HepG2 (cell line): ENCODE data around the gene SLC22A4. TPM values are rescaled to one million over a fixed set of nuclear protein-coding genes. Genes with fewer than 3 reads are reported as not detected.
A peak's percentile ranks its signal among the peaks of the same experiment; 100 is the strongest.

Source experiments
- ATF1 ChIP-seq: IDR thresholded peaks from 2 replicates; pipeline ENCODE4 v1.6.1; 2016; ENCODE audit warnings: mild to moderate bottlenecking, control low read depth
- ATM ChIP-seq: fragments of 450-650 bp; IDR thresholded peaks from 2 replicates; pipeline ENCODE4 v1.7.1; 2017; ENCODE audit warnings: mild to moderate bottlenecking, borderline replicate concordance
- BORCS8-MEF2B ChIP-seq: sonication (generic); formaldehyde crosslinking; IDR thresholded peaks from 2 replicates; pipeline ENCODE4 v1.8.0; 2022; ENCODE audit warnings: mild to moderate bottlenecking, missing genetic modification reagents
- CBFB ChIP-seq: sonication (generic); formaldehyde crosslinking; IDR thresholded peaks from 2 replicates; pipeline ENCODE4 v1.4.0; 2020; ENCODE audit warnings: missing genetic modification reagents
- CEBPG ChIP-seq: IDR thresholded peaks from 2 replicates; pipeline ENCODE4 v1.6.1; 2016
- HES4 ChIP-seq: sonication (generic); formaldehyde crosslinking; IDR thresholded peaks from 2 replicates; pipeline ENCODE4 v1.9.0; 2021; ENCODE audit warnings: mild to moderate bottlenecking, missing genetic modification reagents, borderline replicate concordance
- NR2C2 ChIP-seq: sonication (generic); formaldehyde crosslinking; IDR thresholded peaks from 2 replicates; pipeline ENCODE4 v1.4.0; 2020; ENCODE audit warnings: missing genetic modification reagents, mild to moderate bottlenecking, moderate library complexity, borderline replicate concordance
- TAF15 ChIP-seq: fragments of 200-400 bp; formaldehyde crosslinking; IDR thresholded peaks from one replicate; pipeline ENCODE4 v1.6.1; 2018; ENCODE audit warnings: mild to moderate bottlenecking, low read depth, low read length; ENCODE audit not compliant: poor library complexity, severe bottlenecking
- ZEB1 ChIP-seq: IDR thresholded peaks from 2 replicates; pipeline ENCODE4 v1.6.1; 2012; ENCODE audit warnings: mild to moderate bottlenecking, low read depth, inconsistent platforms; ENCODE audit not compliant: insufficient replicate concordance
- ZFP36L2 ChIP-seq: sonication (generic); formaldehyde crosslinking; IDR thresholded peaks from 2 replicates; pipeline ENCODE4 v1.4.0; 2020; ENCODE audit warnings: missing genetic modification reagents
- ZFP90 ChIP-seq: sonication (generic); formaldehyde crosslinking; IDR thresholded peaks from 2 replicates; pipeline ENCODE4 v1.8.0; 2022; ENCODE audit warnings: missing genetic modification reagents, mild to moderate bottlenecking, inconsistent platforms, borderline replicate concordance
- ZFYVE20 ChIP-seq: sonication (generic); formaldehyde crosslinking; IDR thresholded peaks from 2 replicates; pipeline ENCODE4 v1.8.0; 2023; ENCODE audit warnings: low read depth, mild to moderate bottlenecking, moderate library complexity, missing genetic modification reagents, borderline replicate concordance
- ZNF367 ChIP-seq: sonication (generic); formaldehyde crosslinking; IDR thresholded peaks from 2 replicates; pipeline ENCODE4 v1.4.0; 2020; ENCODE audit warnings: missing genetic modification reagents, borderline replicate concordance
- ZNF569 ChIP-seq: sonication (generic); formaldehyde crosslinking; IDR thresholded peaks from 2 replicates; pipeline ENCODE4 v1.5.0; 2020; ENCODE audit warnings: mild to moderate bottlenecking, missing genetic modification reagents, moderate library complexity, borderline replicate concordance
- ZNF678 ChIP-seq: sonication (generic); formaldehyde crosslinking; IDR thresholded peaks from 2 replicates; pipeline ENCODE4 v1.4.0; 2020; ENCODE audit warnings: mild to moderate bottlenecking, missing genetic modification reagents
- ZSCAN9 ChIP-seq: IDR thresholded peaks from 2 replicates; pipeline ENCODE4 v1.6.1; 2016; ENCODE audit warnings: borderline replicate concordance
- polyA plus RNA-seq, 8 experiments: library from polyadenylated mRNA; depleted of rRNA in 3 of 8; stranded (reverse) in 7 of 8; unstranded in 1 of 8; fragments of >200 nt; fragmentation: Illumina TruSeq in 4 of 8; extraction: Trizol in 4 of 8; gene quantifications; 2 replicates each; pipeline versions ENCODE4 v1.2.1 to v1.2.3, GENCODE V29; 2011 to 2016; ENCODE audit warnings: low read depth in 4 of 8, missing spikeins in 1 of 8, mixed read lengths in 1 of 8; ENCODE audit not compliant: insufficient read depth in 1 of 8
- total RNA-seq, 5 experiments: library from RNA; depleted of rRNA; stranded (reverse); fragments of >200 nt; fragmentation: Illumina TruSeq; extraction: Trizol; gene quantifications; 2 replicates each; pipeline ENCODE4 v1.2.3, GENCODE V29; 2016; ENCODE audit warnings: low read depth in 1 of 5
- TF ChIP-seq, protein P1 (sequence below): sonication (generic); formaldehyde crosslinking; IDR thresholded peaks from 2 replicates; pipeline ENCODE4 v1.4.0; 2020; ENCODE audit warnings: missing genetic modification reagents
- TF ChIP-seq, protein P2 (sequence below): sonication (generic); formaldehyde crosslinking; conservative IDR thresholded peaks from 2 replicates; pipeline ENCODE4 v1.8.0; 2022; ENCODE audit warnings: mild to moderate bottlenecking, moderate library complexity, missing genetic modification reagents
- TF ChIP-seq, protein P3 (sequence below): sonication (generic); formaldehyde crosslinking; IDR thresholded peaks from 2 replicates; pipeline ENCODE4 v1.4.0; 2020; ENCODE audit warnings: mild to moderate bottlenecking, missing genetic modification reagents
- TF ChIP-seq, protein P4 (sequence below): sonication (generic); formaldehyde crosslinking; IDR thresholded peaks from 2 replicates; pipeline ENCODE4 v1.8.0; 2022; ENCODE audit warnings: missing genetic modification reagents, mild to moderate bottlenecking, moderate library complexity, borderline replicate concordance

SLC22A4 gene
- total and polyA plus RNA-seq, 2 of the 13 experiments (the other 11 are each of a cell fraction or from before 2014, with no cell fraction given) = 0.33 to 0.62 TPM

DNA sequence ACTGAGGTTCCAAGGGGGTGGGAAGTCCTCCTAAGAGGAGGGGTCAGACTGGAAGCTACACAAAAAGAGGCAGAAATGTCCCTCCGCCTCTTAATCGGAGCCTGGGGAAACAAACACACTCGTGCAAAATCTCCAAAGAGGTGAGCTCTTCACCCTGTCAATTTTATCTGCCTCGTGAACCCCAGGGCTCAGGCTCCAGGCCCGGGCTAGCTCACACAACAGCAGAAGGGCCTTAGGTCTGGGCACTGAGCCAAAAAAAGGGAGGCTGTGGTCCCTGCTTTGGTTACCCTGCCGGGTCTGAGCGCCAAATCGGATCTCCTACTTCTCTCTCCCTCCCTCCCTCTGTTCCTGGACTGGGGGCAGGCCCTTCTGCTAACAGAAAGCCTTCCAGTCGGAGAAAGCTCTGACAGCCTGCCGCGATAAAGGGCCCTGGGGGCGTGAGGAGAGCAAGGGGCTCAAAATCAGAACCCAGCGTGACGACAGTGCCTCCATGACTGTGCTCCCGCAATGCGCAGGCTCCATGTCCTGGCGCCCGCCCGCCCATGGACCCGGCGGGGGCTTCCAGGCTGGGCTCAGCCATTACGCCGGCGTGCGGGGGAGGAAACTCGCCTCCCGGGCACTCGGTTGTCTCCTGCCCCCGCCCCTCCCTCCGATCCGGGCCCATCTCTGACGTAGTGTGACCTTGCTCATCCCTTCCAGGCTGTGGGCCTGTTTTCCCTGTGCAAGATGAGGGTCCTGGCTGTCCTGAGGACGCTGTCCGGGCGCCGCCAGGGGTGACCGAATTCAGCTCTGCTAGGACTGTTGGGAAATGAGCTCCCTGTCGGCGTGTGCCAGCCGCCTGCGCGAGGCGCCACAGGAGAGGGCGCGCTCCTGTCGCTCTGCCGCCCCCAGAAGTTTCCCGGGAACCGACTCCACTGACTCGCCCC lies 865 bp upstream of the SLC22A4 start (continued):
- TF ChIP-seq, protein P1, sequence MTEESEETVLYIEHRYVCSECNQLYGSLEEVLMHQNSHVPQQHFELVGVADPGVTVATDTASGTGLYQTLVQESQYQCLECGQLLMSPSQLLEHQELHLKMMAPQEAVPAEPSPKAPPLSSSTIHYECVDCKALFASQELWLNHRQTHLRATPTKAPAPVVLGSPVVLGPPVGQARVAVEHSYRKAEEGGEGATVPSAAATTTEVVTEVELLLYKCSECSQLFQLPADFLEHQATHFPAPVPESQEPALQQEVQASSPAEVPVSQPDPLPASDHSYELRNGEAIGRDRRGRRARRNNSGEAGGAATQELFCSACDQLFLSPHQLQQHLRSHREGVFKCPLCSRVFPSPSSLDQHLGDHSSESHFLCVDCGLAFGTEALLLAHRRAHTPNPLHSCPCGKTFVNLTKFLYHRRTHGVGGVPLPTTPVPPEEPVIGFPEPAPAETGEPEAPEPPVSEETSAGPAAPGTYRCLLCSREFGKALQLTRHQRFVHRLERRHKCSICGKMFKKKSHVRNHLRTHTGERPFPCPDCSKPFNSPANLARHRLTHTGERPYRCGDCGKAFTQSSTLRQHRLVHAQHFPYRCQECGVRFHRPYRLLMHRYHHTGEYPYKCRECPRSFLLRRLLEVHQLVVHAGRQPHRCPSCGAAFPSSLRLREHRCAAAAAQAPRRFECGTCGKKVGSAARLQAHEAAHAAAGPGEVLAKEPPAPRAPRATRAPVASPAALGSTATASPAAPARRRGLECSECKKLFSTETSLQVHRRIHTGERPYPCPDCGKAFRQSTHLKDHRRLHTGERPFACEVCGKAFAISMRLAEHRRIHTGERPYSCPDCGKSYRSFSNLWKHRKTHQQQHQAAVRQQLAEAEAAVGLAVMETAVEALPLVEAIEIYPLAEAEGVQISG (CRISPR knock-in tag) = peak; percentile 10
- TF ChIP-seq CEBPG (CRISPR knock-in tag) = no peak
- TF ChIP-seq, protein P2, sequence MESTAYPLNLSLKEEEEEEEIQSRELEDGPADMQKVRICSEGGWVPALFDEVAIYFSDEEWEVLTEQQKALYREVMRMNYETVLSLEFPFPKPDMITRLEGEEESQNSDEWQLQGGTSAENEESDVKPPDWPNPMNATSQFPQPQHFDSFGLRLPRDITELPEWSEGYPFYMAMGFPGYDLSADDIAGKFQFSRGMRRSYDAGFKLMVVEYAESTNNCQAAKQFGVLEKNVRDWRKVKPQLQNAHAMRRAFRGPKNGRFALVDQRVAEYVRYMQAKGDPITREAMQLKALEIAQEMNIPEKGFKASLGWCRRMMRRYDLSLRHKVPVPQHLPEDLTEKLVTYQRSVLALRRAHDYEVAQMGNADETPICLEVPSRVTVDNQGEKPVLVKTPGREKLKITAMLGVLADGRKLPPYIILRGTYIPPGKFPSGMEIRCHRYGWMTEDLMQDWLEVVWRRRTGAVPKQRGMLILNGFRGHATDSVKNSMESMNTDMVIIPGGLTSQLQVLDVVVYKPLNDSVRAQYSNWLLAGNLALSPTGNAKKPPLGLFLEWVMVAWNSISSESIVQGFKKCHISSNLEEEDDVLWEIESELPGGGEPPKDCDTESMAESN = peak; percentile 71; the same call in 1 of the 2 replicates
- TF ChIP-seq HES4 = peak; percentile 96
- TF ChIP-seq ZFYVE20 (CRISPR knock-in tag) = no peak
- no peak for TF ChIP-seq ZNF569 (CRISPR knock-in tag)
- TF ChIP-seq ATF1 (CRISPR knock-in tag) = peak; percentile 58
- no peak; the same call in 1 of the 2 replicates for TF ChIP-seq CBFB (CRISPR knock-in tag)
- TF ChIP-seq, protein P3, sequence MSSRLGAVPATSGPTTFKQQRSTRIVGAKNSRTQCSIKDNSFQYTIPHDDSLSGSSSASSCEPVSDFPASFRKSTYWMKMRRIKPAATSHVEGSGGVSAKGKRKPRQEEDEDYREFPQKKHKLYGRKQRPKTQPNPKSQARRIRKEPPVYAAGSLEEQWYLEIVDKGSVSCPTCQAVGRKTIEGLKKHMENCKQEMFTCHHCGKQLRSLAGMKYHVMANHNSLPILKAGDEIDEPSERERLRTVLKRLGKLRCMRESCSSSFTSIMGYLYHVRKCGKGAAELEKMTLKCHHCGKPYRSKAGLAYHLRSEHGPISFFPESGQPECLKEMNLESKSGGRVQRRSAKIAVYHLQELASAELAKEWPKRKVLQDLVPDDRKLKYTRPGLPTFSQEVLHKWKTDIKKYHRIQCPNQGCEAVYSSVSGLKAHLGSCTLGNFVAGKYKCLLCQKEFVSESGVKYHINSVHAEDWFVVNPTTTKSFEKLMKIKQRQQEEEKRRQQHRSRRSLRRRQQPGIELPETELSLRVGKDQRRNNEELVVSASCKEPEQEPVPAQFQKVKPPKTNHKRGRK (CRISPR knock-in tag) = no peak
- TF ChIP-seq, protein P4, sequence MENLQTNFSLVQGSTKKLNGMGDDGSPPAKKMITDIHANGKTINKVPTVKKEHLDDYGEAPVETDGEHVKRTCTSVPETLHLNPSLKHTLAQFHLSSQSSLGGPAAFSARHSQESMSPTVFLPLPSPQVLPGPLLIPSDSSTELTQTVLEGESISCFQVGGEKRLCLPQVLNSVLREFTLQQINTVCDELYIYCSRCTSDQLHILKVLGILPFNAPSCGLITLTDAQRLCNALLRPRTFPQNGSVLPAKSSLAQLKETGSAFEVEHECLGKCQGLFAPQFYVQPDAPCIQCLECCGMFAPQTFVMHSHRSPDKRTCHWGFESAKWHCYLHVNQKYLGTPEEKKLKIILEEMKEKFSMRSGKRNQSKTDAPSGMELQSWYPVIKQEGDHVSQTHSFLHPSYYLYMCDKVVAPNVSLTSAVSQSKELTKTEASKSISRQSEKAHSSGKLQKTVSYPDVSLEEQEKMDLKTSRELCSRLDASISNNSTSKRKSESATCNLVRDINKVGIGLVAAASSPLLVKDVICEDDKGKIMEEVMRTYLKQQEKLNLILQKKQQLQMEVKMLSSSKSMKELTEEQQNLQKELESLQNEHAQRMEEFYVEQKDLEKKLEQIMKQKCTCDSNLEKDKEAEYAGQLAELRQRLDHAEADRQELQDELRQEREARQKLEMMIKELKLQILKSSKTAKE = no peak
- no peak for TF ChIP-seq TAF15
- TF ChIP-seq ZSCAN9 (CRISPR knock-in tag) = peak; percentile 13; the same call in 1 of the 2 replicates
- TF ChIP-seq ATM = no peak
- peak; percentile 91 for TF ChIP-seq ZNF678 (CRISPR knock-in tag)
- peak; percentile 75; the same call in 1 of the 2 replicates for TF ChIP-seq NR2C2
- TF ChIP-seq ZFP90 (CRISPR knock-in tag) = no peak
- peak; percentile 30; the same call in 1 of the 2 replicates for TF ChIP-seq BORCS8-MEF2B (CRISPR knock-in tag)
- TF ChIP-seq ZEB1 = peak; percentile 38
- no peak; the same call in 1 of the 2 replicates for TF ChIP-seq ZNF367 (CRISPR knock-in tag)
- no peak for TF ChIP-seq ZFP36L2 (CRISPR knock-in tag)
